Activated T-helper 2 cell treated with anti-CD3 and anti-CD28 coated beads, Interferon-gamma antibody, Interleukin-2, Interleukin-4, amounts not matched to agents 10 μg/mL and 5 μg/mL and 100 μg/mL, durations not matched to agents 14 hours and 24 hours and 36 hours (primary cell): ENCODE data around the gene TMX2. TPM values are rescaled to one million over a fixed set of nuclear protein-coding genes. Genes with fewer than 3 reads are reported as not detected.
A peak's percentile ranks its signal among the peaks of the same experiment; 100 is the strongest.
"Not testable (repeated sequence)": the region's sequence is repeated elsewhere in the genome, so short reads cannot be mapped to it uniquely, and the experiment has no call there.

Experiments used
- DNase-seq: peaks from one replicate; pipeline ENCODE4 v3.0.0; 2021; ENCODE audit warnings: low spot score
- H3K27ac Mint-ChIP-seq: one replicate; pipeline ENCODE4 v1.8.0; 2021; ENCODE audit warnings: mixed read lengths
- H3K27me3 Mint-ChIP-seq: one replicate; pipeline ENCODE4 v1.8.0; 2021; ENCODE audit warnings: low read depth, mixed read lengths
- H3K36me3 Mint-ChIP-seq: one replicate; pipeline ENCODE4 v1.8.0; 2021; ENCODE audit warnings: low read depth, mixed read lengths
- H3K4me1 Mint-ChIP-seq: one replicate; pipeline ENCODE4 v1.8.0; 2021; ENCODE audit warnings: low read depth, mixed read lengths
- H3K4me3 Mint-ChIP-seq: one replicate; pipeline ENCODE4 v1.8.0; 2021; ENCODE audit warnings: low read depth, mild to moderate bottlenecking, moderate library complexity, mixed read lengths
- H3K9me3 Mint-ChIP-seq: one replicate; pipeline ENCODE4 v1.8.0; 2021; ENCODE audit warnings: mixed read lengths
- intact Hi-C: fragments of 100-400 bp; cut with micrococcal nuclease; formaldehyde crosslinking; loops from one replicate; pipeline ENCODE4 v1.15.1; 2023
- total RNA-seq: library from RNA; stranded (reverse); gene quantifications from 2 replicates; pipeline ENCODE4 v1.2.3, GENCODE V29; 2022

Gene TMX2
- total RNA-seq, 1 donor from 2014 or later, result 74.6 TPM

- no peaks in the 10 kb centered on the region for H3K27me3 Mint-ChIP-seq
- no peaks in the 10 kb centered on the region for H3K4me1 Mint-ChIP-seq
- intact Hi-C loops, result no loop called here
- no peak overlapping the region for H3K4me3 Mint-ChIP-seq
- peaks cover 61% of the 10 kb centered on the region for H3K36me3 Mint-ChIP-seq
- DNase-seq, result no peak
- H3K9me3 Mint-ChIP-seq, result no peaks in the 10 kb centered on the region
- H3K27ac Mint-ChIP-seq, result no peak overlapping the region
Measured at GRCh38 chr11:57698843-57699365, 13.5 kb upstream of the TMX2 start.

DNA sequence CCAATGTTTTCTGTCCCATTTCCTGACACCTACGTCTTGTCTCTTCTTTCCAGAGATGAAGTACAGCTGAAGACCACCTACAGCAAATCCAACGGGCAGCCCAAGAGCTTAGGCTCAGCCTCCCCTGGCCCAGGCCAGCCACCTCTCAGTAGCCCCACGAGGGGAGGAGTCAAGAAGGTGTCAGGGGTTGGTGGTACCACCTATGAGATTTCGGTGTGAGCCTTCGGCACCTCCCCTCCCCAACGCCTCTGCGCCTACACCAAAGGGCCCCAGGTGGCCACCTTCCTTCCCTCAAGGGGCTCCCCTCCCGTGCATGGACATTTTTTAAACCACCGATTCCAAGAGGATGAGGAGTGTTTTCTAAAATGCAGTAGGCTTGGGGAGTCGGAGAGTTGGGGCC, 12.6 kb upstream of the TMX2 start:
- H3K4me1 Mint-ChIP-seq, result no peaks in the 10 kb centered on the region
- H3K9me3 Mint-ChIP-seq, result no peaks in the 10 kb centered on the region
- H3K27me3 Mint-ChIP-seq, result no peaks in the 10 kb centered on the region
- H3K36me3 Mint-ChIP-seq, result peaks cover 64% of the 10 kb centered on the region
- H3K27ac Mint-ChIP-seq, result no peak overlapping the region
- DNase-seq, result no peak
- no peak overlapping the region for H3K4me3 Mint-ChIP-seq
- intact Hi-C loops, result no loop called here

- no peaks in the 10 kb centered on the region for H3K27me3 Mint-ChIP-seq
- H3K4me3 Mint-ChIP-seq, result no peak overlapping the region
- no peaks in the 10 kb centered on the region for H3K4me1 Mint-ChIP-seq
- DNase-seq, result no peak
- H3K27ac Mint-ChIP-seq, result no peak overlapping the region
- no peaks in the 10 kb centered on the region for H3K9me3 Mint-ChIP-seq
- H3K36me3 Mint-ChIP-seq, result peaks cover 63% of the 10 kb centered on the region
- intact Hi-C loops, result no loop called here
Measured at GRCh38 chr11:57700425-57700824, 12.0 kb upstream of the TMX2 start.

DNA sequence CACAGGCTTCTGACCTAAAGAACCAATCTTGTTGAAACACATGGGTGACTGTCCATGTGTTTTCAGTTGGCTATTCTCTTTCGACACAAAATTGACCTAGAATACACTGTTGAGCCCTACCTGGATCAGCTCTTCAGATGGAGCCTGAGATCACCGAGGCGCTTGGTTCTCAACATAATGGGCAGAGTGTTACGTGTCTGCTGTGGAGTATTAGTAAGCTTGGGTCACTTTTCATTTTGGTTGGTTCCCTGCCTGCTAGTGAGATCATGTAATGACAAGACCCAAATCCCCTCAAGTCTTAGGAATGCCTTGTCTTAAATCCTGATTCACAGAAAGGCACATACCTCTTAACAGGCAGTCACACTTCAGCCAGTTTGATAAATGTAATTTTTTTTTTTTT, 9.1 kb upstream of the TMX2 start:
- no peak for DNase-seq
- Mint-ChIP-seq H3K9me3 (no peaks in the 10 kb centered on the region), H3K4me3 (no peak overlapping the region), H3K36me3 (peaks cover 56% of the 10 kb centered on the region), H3K27me3 (no peaks in the 10 kb centered on the region), H3K4me1 (peaks cover 3% of the 10 kb centered on the region), H3K27ac (no peak overlapping the region)
- intact Hi-C loops, result no loop called here

- Mint-ChIP-seq H3K27me3 (no peaks in the 10 kb centered on the region), H3K4me3 (no peak overlapping the region), H3K4me1 (peaks cover 10% of the 10 kb centered on the region), H3K27ac (no peak overlapping the region), H3K36me3 (peaks cover 45% of the 10 kb centered on the region), H3K9me3 (no peaks in the 10 kb centered on the region)
- intact Hi-C loops, result no loop called here
- DNase-seq, result no peak
Measured at GRCh38 chr11:57704932-57705331, 7.5 kb upstream of the TMX2 start.

GRCh38 chr11:57705432-57705831, 7.0 kb upstream of the TMX2 start:
- H3K4me3 Mint-ChIP-seq, DNase-seq, H3K27ac Mint-ChIP-seq, intact Hi-C loops, H3K27me3 Mint-ChIP-seq, H3K9me3 Mint-ChIP-seq: not testable (repeated sequence)
- Mint-ChIP-seq H3K36me3 (peaks cover 42% of the 10 kb centered on the region), H3K4me1 (peaks cover 12% of the 10 kb centered on the region)

- H3K9me3 Mint-ChIP-seq, result no peaks in the 10 kb centered on the region
- peaks cover 35% of the 10 kb centered on the region for H3K4me1 Mint-ChIP-seq
- peaks cover 31% of the 10 kb centered on the region for H3K36me3 Mint-ChIP-seq
- no peak for DNase-seq
- no peak overlapping the region for H3K4me3 Mint-ChIP-seq
- no peaks in the 10 kb centered on the region for H3K27me3 Mint-ChIP-seq
- intact Hi-C loops, result loop anchor here (10.0 kb wide), 1 partner anchor 1845 kb away; no protein-coding TSS in a partner anchor
- H3K27ac Mint-ChIP-seq, result peak overlapping the region; percentile 14
Measured at GRCh38 chr11:57709802-57710367, 2.5 kb upstream of the TMX2 start.

GRCh38 chr11:57711414-57712255, 758 bp upstream of the TMX2 start, which contains the start of gene MED19:
MED19 (minus strand) TSS chr11:57712215; CDS start chr11:57712179, 36 bp downstream.
- Mint-ChIP-seq H3K4me3 (peak within 1 kb of the TSS; percentile 99), H3K36me3 (peaks cover 24% of the 10 kb centered on the region), H3K9me3 (no peaks in the 10 kb centered on the region), H3K4me1 (peaks cover 35% of the 10 kb centered on the region), H3K27ac (peak within 1 kb of the TSS; percentile 94), H3K27me3 (no peaks in the 10 kb centered on the region)
- intact Hi-C loops, result loop anchor here (1.0 to 10.0 kb wide), 9 partner anchors 30 to 1843 kb away; partner anchors contain the start of genes CLP1, SELENOH and TIMM10
- peak; percentile 72 for DNase-seq

DNA sequence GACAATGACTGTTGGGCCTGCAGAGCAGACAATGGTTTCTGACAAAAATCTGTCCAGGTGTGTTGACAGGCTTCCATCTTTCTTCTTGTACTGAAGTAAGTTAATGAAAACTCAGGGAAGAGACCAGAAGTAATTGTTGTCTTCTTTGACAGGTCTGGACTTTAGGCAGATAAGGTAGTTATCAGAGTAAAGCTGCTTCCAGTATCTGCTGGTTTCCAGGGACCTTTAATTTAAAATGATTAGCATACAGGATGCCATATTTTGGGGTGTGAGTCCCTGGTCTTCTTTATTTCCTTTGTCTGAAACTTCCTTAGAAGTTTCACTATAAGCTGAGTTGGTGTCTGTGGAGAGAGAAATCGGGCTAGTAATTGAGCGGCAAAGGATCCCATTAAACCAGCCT, 1.4 kb downstream of the TMX2 start:
- DNase-seq, result no peak
- no peaks in the 10 kb centered on the region for H3K9me3 Mint-ChIP-seq
- no peak overlapping the region for H3K27ac Mint-ChIP-seq
- H3K4me1 Mint-ChIP-seq, result peaks cover 28% of the 10 kb centered on the region
- intact Hi-C loops, result loop anchor here (2.0 to 10.0 kb wide), 2 partner anchors 87 to 1841 kb away; no protein-coding TSS in a partner anchor
- H3K4me3 Mint-ChIP-seq, result peak overlapping the region; percentile 99
- no peaks in the 10 kb centered on the region for H3K27me3 Mint-ChIP-seq
- peaks cover 30% of the 10 kb centered on the region for H3K36me3 Mint-ChIP-seq

DNA sequence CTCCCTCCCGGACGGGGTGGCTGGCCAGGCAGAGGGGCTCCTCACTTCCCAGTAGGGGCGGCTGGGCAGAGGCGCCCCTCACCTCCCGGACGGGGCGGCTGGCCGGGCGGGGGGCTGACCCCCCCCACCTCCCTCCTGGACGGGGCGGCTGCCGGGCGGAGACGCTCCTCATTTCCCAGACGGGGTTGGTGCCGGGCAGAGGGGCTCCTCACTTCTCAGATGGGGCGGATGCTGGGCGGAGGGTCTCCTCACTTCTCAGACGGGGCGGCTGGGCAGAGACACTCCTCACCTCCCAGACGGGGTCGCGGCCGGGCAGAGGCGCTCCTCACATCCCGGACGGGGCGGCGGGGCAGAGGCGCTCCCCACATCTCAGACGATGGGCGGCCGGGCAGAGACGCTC, 4.3 kb downstream of the TMX2 start:
- DNase-seq, H3K27me3 Mint-ChIP-seq, H3K27ac Mint-ChIP-seq, H3K4me3 Mint-ChIP-seq, H3K9me3 Mint-ChIP-seq: not testable (repeated sequence)
- peaks cover 13% of the 10 kb centered on the region for H3K4me1 Mint-ChIP-seq
- intact Hi-C loops, result loop anchor here (10.0 kb wide), 1 partner anchor 1838 kb away; no protein-coding TSS in a partner anchor
- H3K36me3 Mint-ChIP-seq, result peaks cover 39% of the 10 kb centered on the region

- Mint-ChIP-seq H3K27me3 (no peaks in the 10 kb centered on the region), H3K9me3 (no peaks in the 10 kb centered on the region), H3K4me3 (no peak overlapping the region), H3K4me1 (peaks cover 5% of the 10 kb centered on the region), H3K36me3 (peaks cover 3% of the 10 kb centered on the region), H3K27ac (no peak overlapping the region)
- no peak for DNase-seq
- intact Hi-C loops, result no loop called here
Measured at GRCh38 chr11:57727185-57727584, 14.8 kb downstream of the TMX2 start.

DNA sequence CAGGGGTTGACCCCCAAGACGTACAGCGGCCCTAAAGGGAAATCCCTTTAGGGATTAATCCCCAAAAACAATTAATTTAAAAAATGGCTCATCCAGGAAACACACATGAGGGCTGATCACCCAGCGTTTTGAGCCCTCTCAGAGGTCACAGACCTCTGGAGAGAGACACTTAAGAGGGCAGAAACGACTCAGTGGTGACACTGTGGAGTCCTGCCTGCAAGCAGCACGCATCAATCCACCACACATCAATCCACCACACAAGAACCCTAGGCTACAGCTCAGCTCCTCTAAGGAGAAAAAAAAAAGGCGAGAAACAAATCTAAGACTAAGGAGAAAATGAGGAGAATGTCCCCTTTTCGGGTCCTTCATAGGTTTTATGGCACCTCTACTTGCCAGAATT, 16.4 kb downstream of the TMX2 start:
- Mint-ChIP-seq H3K4me3 (no peak overlapping the region), H3K9me3 (no peaks in the 10 kb centered on the region), H3K36me3 (peaks cover 3% of the 10 kb centered on the region), H3K4me1 (peaks cover 5% of the 10 kb centered on the region), H3K27ac (no peak overlapping the region), H3K27me3 (no peaks in the 10 kb centered on the region)
- intact Hi-C loops, result no loop called here
- DNase-seq, result no peak

DNA sequence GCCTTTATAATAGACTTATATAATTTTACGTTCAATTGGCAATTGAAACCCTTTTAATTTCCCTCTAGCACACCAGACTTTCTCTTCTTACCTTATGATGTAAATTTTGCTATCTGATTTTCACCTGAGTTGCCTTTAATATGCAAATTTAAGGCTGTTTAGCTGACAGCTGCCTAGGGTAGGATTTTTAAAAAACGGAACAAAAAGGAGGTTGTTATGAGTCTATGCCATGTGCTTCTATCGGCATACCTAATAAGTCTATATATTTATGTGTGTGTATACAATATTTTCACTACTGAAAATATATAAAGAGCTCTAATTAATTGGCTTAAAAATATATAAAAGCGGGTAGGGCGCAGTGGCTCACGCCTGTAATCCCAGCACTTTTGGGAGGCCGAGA, 17.1 kb downstream of the TMX2 start:
- DNase-seq, result no peak
- H3K36me3 Mint-ChIP-seq, result peaks cover 7% of the 10 kb centered on the region
- no peaks in the 10 kb centered on the region for H3K9me3 Mint-ChIP-seq
- intact Hi-C loops, result no loop called here
- H3K4me3 Mint-ChIP-seq, result no peak overlapping the region
- peaks cover 5% of the 10 kb centered on the region for H3K4me1 Mint-ChIP-seq
- no peaks in the 10 kb centered on the region for H3K27me3 Mint-ChIP-seq
- no peak overlapping the region for H3K27ac Mint-ChIP-seq
